Endodermal cell (in vitro differentiated cells): ENCODE measurements around the gene SOS2. TPM values are rescaled to one million over a fixed set of nuclear protein-coding genes. Genes with fewer than 3 reads are reported as not detected.

ENCODE experiments used
- DNase-seq: peaks from one replicate; pipeline ENCODE4 v3.0.0-alpha.2; 2017
- H3K27ac ChIP-seq: 2 replicates; pipeline ENCODE4 v1.5.1; 2013; ENCODE audit warnings: mild to moderate bottlenecking, low read depth, low read length, moderate library complexity
- H3K27me3 ChIP-seq: 2 replicates; pipeline ENCODE4 v1.6.1; 2013; ENCODE audit warnings: mild to moderate bottlenecking, low read length, moderate library complexity; ENCODE audit not compliant: insufficient read depth, control insufficient read depth, poor library complexity, severe bottlenecking
- H3K36me3 ChIP-seq: 2 replicates; pipeline ENCODE4 v1.7.0; 2013; ENCODE audit warnings: mild to moderate bottlenecking, low read length, moderate library complexity; ENCODE audit not compliant: control insufficient read depth, insufficient read depth
- H3K4me1 ChIP-seq: one replicate; pipeline ENCODE4 v1.7.0; 2013; ENCODE audit warnings: low read length; ENCODE audit not compliant: control insufficient read depth, insufficient read depth
- H3K4me3 ChIP-seq: 2 replicates; pipeline ENCODE4 v1.5.1; 2013; ENCODE audit warnings: mild to moderate bottlenecking, low read length, moderate library complexity
- H3K9ac ChIP-seq: 2 replicates; pipeline ENCODE4 v1.6.1; 2013; ENCODE audit warnings: mild to moderate bottlenecking, low read length, moderate library complexity; ENCODE audit not compliant: poor library complexity, severe bottlenecking; ENCODE audit errors: extremely low read depth
- H3K9me3 ChIP-seq: 2 replicates; pipeline ENCODE4 v1.6.1; 2013; ENCODE audit warnings: mild to moderate bottlenecking, low read length, moderate library complexity; ENCODE audit not compliant: control insufficient read depth
- H3K27ac Mint-ChIP-seq: 2 replicates; pipeline ENCODE4 v1.8.0; 2020; ENCODE audit warnings: mixed read lengths
- H3K27me3 Mint-ChIP-seq: 2 replicates; pipeline ENCODE4 v1.8.0; 2021; ENCODE audit warnings: mild to moderate bottlenecking, mixed read lengths; ENCODE audit not compliant: insufficient read depth
- H3K36me3 Mint-ChIP-seq: 2 replicates; pipeline ENCODE4 v1.8.0; 2020; ENCODE audit warnings: low read depth, mixed read lengths
- H3K4me1 Mint-ChIP-seq: 2 replicates; pipeline ENCODE4 v1.8.0; 2020; ENCODE audit warnings: mixed read lengths
- H3K4me3 Mint-ChIP-seq: 2 replicates; pipeline ENCODE4 v1.8.0; 2020; ENCODE audit warnings: mild to moderate bottlenecking, moderate library complexity, mixed read lengths
- H3K9me3 Mint-ChIP-seq: 2 replicates; pipeline ENCODE4 v1.8.0; 2020; ENCODE audit warnings: mild to moderate bottlenecking, mixed read lengths
- CTCF ChIP-seq: fragments of 200-600 bp; sonication (generic); conservative IDR thresholded peaks from 2 replicates; pipeline ENCODE4 v1.5.0; 2021; ENCODE audit warnings: antibody characterized with exemption, mild to moderate bottlenecking
- WGBS, 2 experiments: methylation state at CpG; one replicate each; pipeline versions ENCODE4 v1.1.5 to v1.1.7; 2013; ENCODE audit warnings: missing lambda C conversion rate in 2 of 2, mixed read lengths in 1 of 2; ENCODE audit not compliant: insufficient coverage in 1 of 2, insufficient read length in 1 of 2; 5-methylcytosine and 5-hydroxymethylcytosine counted together
- total RNA-seq, 2 donors: library from RNA; stranded (reverse); fragmentation: NEBNext Ultra II Directional in 1 of 2; extraction: Animal tissue kit (Norgen Biotek cat#: 25700) in 1 of 2; gene quantifications; 2 replicates in 1 of 2; 3 replicates in 1 of 2; pipeline ENCODE4 v1.2.1, GENCODE V29; 2021

The SOS2 gene
- total RNA-seq, 2 donors from 2014 or later, result 19.6 to 20.4 TPM

- Mint-ChIP-seq H3K27ac (no peak overlapping the region), H3K27me3 (no peaks in the 10 kb centered on the region)
- H3K27ac ChIP-seq, result no peak overlapping the region
These were observed 31.5 kb upstream of the SOS2 start for GRCh38 chr14:50262865-50263264.

GRCh38 chr14:50260511-50260910 is 29.1 kb upstream of the SOS2 start:
- H3K27ac Mint-ChIP-seq, result no peak overlapping the region
- peaks cover 9% of the 10 kb centered on the region for H3K36me3 Mint-ChIP-seq
- H3K27me3 Mint-ChIP-seq, result no peaks in the 10 kb centered on the region
- no peak overlapping the region for H3K27ac ChIP-seq
- no peaks in the 10 kb centered on the region for H3K4me1 ChIP-seq
- TF ChIP-seq CTCF, result peak; percentile 65
- no peak overlapping the region for H3K4me3 ChIP-seq
- 64 to 100% methylated on average over 2 to 3 of the region's 3 CpGs for WGBS, 2 experiments
- H3K36me3 ChIP-seq, result peaks cover 8% of the 10 kb centered on the region
- peak; percentile 56 for DNase-seq
- H3K4me1 Mint-ChIP-seq, result no peaks in the 10 kb centered on the region
- no peak overlapping the region for H3K4me3 Mint-ChIP-seq
- no peaks in the 10 kb centered on the region for H3K9me3 ChIP-seq
- H3K9me3 Mint-ChIP-seq, result no peaks in the 10 kb centered on the region
- no peaks in the 10 kb centered on the region for H3K27me3 ChIP-seq
- H3K9ac ChIP-seq, result no peak overlapping the region

More at GRCh38 chr14:50262865-50263264, 31.5 kb upstream of the SOS2 start:
- Histone ChIP-seq H3K4me3 (no peak overlapping the region), H3K36me3 (peaks cover 8% of the 10 kb centered on the region), H3K9me3 (no peaks in the 10 kb centered on the region), H3K4me1 (no peaks in the 10 kb centered on the region), H3K9ac (no peak overlapping the region), H3K27me3 (no peaks in the 10 kb centered on the region)
- TF ChIP-seq CTCF, result no peak
- no peaks in the 10 kb centered on the region for H3K9me3 Mint-ChIP-seq
- H3K36me3 Mint-ChIP-seq, result peaks cover 17% of the 10 kb centered on the region
- 97 to 100% methylated on average over 1 to 2 of the region's 2 CpGs for WGBS, 2 experiments
- H3K4me1 Mint-ChIP-seq, result no peaks in the 10 kb centered on the region
- H3K4me3 Mint-ChIP-seq, result no peak overlapping the region
- DNase-seq, result no peak

- peaks cover 7% of the 10 kb centered on the region for H3K36me3 ChIP-seq
- 83% methylated on average over 3 of the region's 3 CpGs; no CpG with 5 or more reads in 1 of the 2 experiments for WGBS, 2 experiments
- Mint-ChIP-seq H3K4me1 (no peaks in the 10 kb centered on the region), H3K9me3 (no peaks in the 10 kb centered on the region), H3K27ac (no peak overlapping the region), H3K27me3 (no peaks in the 10 kb centered on the region), H3K36me3 (peaks cover 9% of the 10 kb centered on the region), H3K4me3 (no peak overlapping the region)
- H3K4me3 ChIP-seq, result no peak overlapping the region
- H3K27me3 ChIP-seq, result no peaks in the 10 kb centered on the region
- TF ChIP-seq CTCF, result no peak
- H3K9me3 ChIP-seq, result no peaks in the 10 kb centered on the region
- no peaks in the 10 kb centered on the region for H3K4me1 ChIP-seq
- no peak overlapping the region for H3K27ac ChIP-seq
- DNase-seq, result no peak
- no peak overlapping the region for H3K9ac ChIP-seq
These were observed 28.7 kb upstream of the SOS2 start for GRCh38 chr14:50260072-50260471.
